Suprapubic skin (tissue), 4 donors: ENCODE measurements around the gene TNFRSF25.

Experiments used
- EP300 ChIP-seq: sonication (generic); formaldehyde crosslinking; IDR thresholded peaks from one replicate; pipeline ENCODE4 v1.6.1; 2017; ENCODE audit warnings: antibody characterized with exemption
- POLR2AphosphoS5 ChIP-seq, 3 donors: sonication (generic); formaldehyde crosslinking; IDR thresholded peaks; one replicate each; pipeline ENCODE4 v1.6.1; 2017; ENCODE audit warnings: antibody characterized with exemption in 3 of 3
- TF ChIP-seq, protein P1 (sequence below), 2 donors: fragments of 200-600 bp in 1 of 2; fragments of 450-650 bp in 1 of 2; sonication (generic) in 1 of 2; IDR thresholded peaks; one replicate each; pipeline ENCODE4 v1.5.1; 2016 to 2019; ENCODE audit warnings: antibody characterized with exemption in 2 of 2, mild to moderate bottlenecking in 1 of 2, moderate library complexity in 1 of 2

- TF ChIP-seq, protein P1, sequence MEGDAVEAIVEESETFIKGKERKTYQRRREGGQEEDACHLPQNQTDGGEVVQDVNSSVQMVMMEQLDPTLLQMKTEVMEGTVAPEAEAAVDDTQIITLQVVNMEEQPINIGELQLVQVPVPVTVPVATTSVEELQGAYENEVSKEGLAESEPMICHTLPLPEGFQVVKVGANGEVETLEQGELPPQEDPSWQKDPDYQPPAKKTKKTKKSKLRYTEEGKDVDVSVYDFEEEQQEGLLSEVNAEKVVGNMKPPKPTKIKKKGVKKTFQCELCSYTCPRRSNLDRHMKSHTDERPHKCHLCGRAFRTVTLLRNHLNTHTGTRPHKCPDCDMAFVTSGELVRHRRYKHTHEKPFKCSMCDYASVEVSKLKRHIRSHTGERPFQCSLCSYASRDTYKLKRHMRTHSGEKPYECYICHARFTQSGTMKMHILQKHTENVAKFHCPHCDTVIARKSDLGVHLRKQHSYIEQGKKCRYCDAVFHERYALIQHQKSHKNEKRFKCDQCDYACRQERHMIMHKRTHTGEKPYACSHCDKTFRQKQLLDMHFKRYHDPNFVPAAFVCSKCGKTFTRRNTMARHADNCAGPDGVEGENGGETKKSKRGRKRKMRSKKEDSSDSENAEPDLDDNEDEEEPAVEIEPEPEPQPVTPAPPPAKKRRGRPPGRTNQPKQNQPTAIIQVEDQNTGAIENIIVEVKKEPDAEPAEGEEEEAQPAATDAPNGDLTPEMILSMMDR (IDR thresholded peaks at IDR 0.05): no peak
- no peak for TF ChIP-seq POLR2AphosphoS5 (IDR thresholded peaks at IDR 0.05)
- no peak for TF ChIP-seq EP300
Measured at GRCh38 chr1:6448749-6449631, 17.0 kb downstream of the TNFRSF25 start.
